ENCODE data around the gene ADAMTS17. TPM values are rescaled to one million over a fixed set of nuclear protein-coding genes. Genes with fewer than 3 reads are reported as not detected.

The ADAMTS17 gene
- total RNA-seq, 1 experiment from 2014 or later: 1.6 TPM

- H3K27me3 ChIP-seq (ENCODE audit: control insufficient read depth, insufficient read depth, low read length): no peaks in the 10 kb centered on the region
- BruUV-seq (replicated peaks): no TSS peak
- TF ChIP-seq REST (IDR thresholded peaks at IDR 0.05; ENCODE audit: insufficient read depth in 1 of 2, low read depth in 2 of 2, low read length in 1 of 2): no peak
- no peak overlapping the region for H3K4me3 ChIP-seq (ENCODE audit: low read depth in 2 of 2, low read length in 2 of 2)
- ATAC-seq (no peak), DNase-seq (ENCODE audit: low read depth, low spot score) (no peak)
- H3K27ac ChIP-seq (ENCODE audit: low read length): no peak overlapping the region
- H3K4me1 ChIP-seq (ENCODE audit: control insufficient read depth, insufficient read depth, low read length): peaks cover 5% of the 10 kb centered on the region; the same call in 1 of the 2 replicates
- no peaks in the 10 kb centered on the region for H3K36me3 ChIP-seq (ENCODE audit: control insufficient read depth, insufficient read depth, low read length)
- H3K9me3 ChIP-seq (ENCODE audit: control insufficient read depth, insufficient read depth, low read depth, low read length): no peaks in the 10 kb centered on the region
- intact Hi-C loops (cut with micrococcal nuclease; ENCODE audit: unreplicated experiment): no loop called here
- ChIA-PET CTCF (no interaction called here), POLR2A (no interaction called here)
- in situ Hi-C loops (cut with HindIII; ENCODE audit: low pct_unique_long_range_greater_than_20kb, low sequenced_read_pairs): no loop called here
Measured at GRCh38 chr15:100018191-100018590, 323.6 kb downstream of the ADAMTS17 start.

- intact Hi-C loops (cut with micrococcal nuclease; ENCODE audit: unreplicated experiment): no loop called here
- Histone ChIP-seq H3K27me3 (ENCODE audit: control insufficient read depth, insufficient read depth, low read length) (no peaks in the 10 kb centered on the region), H3K4me3 (ENCODE audit: low read depth in 2 of 2, low read length in 2 of 2) (no peak overlapping the region), H3K27ac (ENCODE audit: low read length) (no peak overlapping the region), H3K9me3 (ENCODE audit: control insufficient read depth, insufficient read depth, low read depth, low read length) (no peaks in the 10 kb centered on the region), H3K4me1 (ENCODE audit: control insufficient read depth, insufficient read depth, low read length) (peaks cover 5% of the 10 kb centered on the region; the same call in 1 of the 2 replicates), H3K36me3 (ENCODE audit: control insufficient read depth, insufficient read depth, low read length) (no peaks in the 10 kb centered on the region)
- ATAC-seq (no peak), DNase-seq (ENCODE audit: low read depth, low spot score) (no peak)
- no TSS peak for BruUV-seq (replicated peaks)
- in situ Hi-C loops (cut with HindIII; ENCODE audit: low pct_unique_long_range_greater_than_20kb, low sequenced_read_pairs): no loop called here
- POLR2A ChIA-PET: no interaction called here
- TF ChIP-seq POLR2AphosphoS5 (IDR thresholded peaks at IDR 0.05; ENCODE audit: low read depth, low read length) (no peak), TCF7L2 (IDR thresholded peaks at IDR 0.05; ENCODE audit: low read depth, low read length) (no peak), REST (IDR thresholded peaks at IDR 0.05; ENCODE audit: insufficient read depth in 1 of 2, low read depth in 2 of 2, low read length in 1 of 2) (no peak), SIN3A (IDR thresholded peaks at IDR 0.05; ENCODE audit: borderline replicate concordance, insufficient read depth, low read depth, low read length) (no peak), CTCF (IDR thresholded peaks at IDR 0.05) (no peak)
- CTCF ChIA-PET: no interaction called here
Measured at GRCh38 chr15:100017140-100017539, 324.6 kb downstream of the ADAMTS17 start.
